Measurements from ENCODE around the gene LHX8.

LHX8 gene

GRCh38 chr1:75165264-75165663 is 31.1 kb downstream of the LHX8 start:
- ChIA-PET POLR2A (interaction anchor here (0.6 kb wide), 1 partner anchor 91 kb away, joined by 3 read pairs; no protein-coding TSS in a partner anchor), CTCF (no interaction called here)
- no peak for DNase-seq (ENCODE audit: extremely low spot score)
- no peak for TF ChIP-seq NFRKB (IDR thresholded peaks at IDR 0.05)
- no peak for TF ChIP-seq L3MBTL2 (conservative IDR thresholded peaks at IDR 0.05)
- TF ChIP-seq SUZ12 (IDR thresholded peaks at IDR 0.05): no peak
- no peak for TF ChIP-seq BHLHE40 (IDR thresholded peaks at IDR 0.05; ENCODE audit: borderline replicate concordance)

- no peak for DNase-seq (ENCODE audit: extremely low spot score)
- POLR2A ChIA-PET: no interaction called here
- no peak for TF ChIP-seq BHLHE40 (IDR thresholded peaks at IDR 0.05; ENCODE audit: borderline replicate concordance)
- no peak for TF ChIP-seq FOXM1 (IDR thresholded peaks at IDR 0.05; ENCODE audit: borderline replicate concordance)
- TF ChIP-seq LEF1 (IDR thresholded peaks at IDR 0.05; ENCODE audit: borderline replicate concordance): no peak
- no peak for TF ChIP-seq CTBP1 (IDR thresholded peaks at IDR 0.05; ENCODE audit: borderline replicate concordance)
- TF ChIP-seq NFRKB (IDR thresholded peaks at IDR 0.05): no peak
- no peak for TF ChIP-seq PKNOX1 (IDR thresholded peaks at IDR 0.05)
- no peak for TF ChIP-seq ELF4 (IDR thresholded peaks at IDR 0.05)
- CTCF ChIA-PET: no interaction called here
These were observed 32.6 kb downstream of the LHX8 start for GRCh38 chr1:75166821-75167220.

- TF ChIP-seq HDGF (IDR thresholded peaks at IDR 0.05; ENCODE audit: borderline replicate concordance) (no peak), SP1 (IDR thresholded peaks at IDR 0.05) (no peak), NFRKB (IDR thresholded peaks at IDR 0.05) (no peak), ELF4 (IDR thresholded peaks at IDR 0.05) (no peak), ARNT (IDR thresholded peaks at IDR 0.05) (no peak), FOXM1 (IDR thresholded peaks at IDR 0.05; ENCODE audit: borderline replicate concordance) (no peak), SUZ12 (IDR thresholded peaks at IDR 0.05) (no peak), FOXA1 (IDR thresholded peaks at IDR 0.05) (no peak), FOXK2 (IDR thresholded peaks at IDR 0.05) (no peak), ZNF384 (IDR thresholded peaks at IDR 0.05) (no peak), PKNOX1 (IDR thresholded peaks at IDR 0.05) (no peak), TARDBP (IDR thresholded peaks at IDR 0.05) (no peak), BHLHE40 (IDR thresholded peaks at IDR 0.05; ENCODE audit: borderline replicate concordance) (no peak), L3MBTL2 (conservative IDR thresholded peaks at IDR 0.05) (no peak)
- no peak for DNase-seq (ENCODE audit: extremely low spot score)
- POLR2A ChIA-PET: interaction anchor here (1.2 kb wide), 1 partner anchor 34 kb away, joined by 4 read pairs; no protein-coding TSS in a partner anchor
- CTCF ChIA-PET: no interaction called here
These were observed 35.8 kb downstream of the LHX8 start for GRCh38 chr1:75170011-75170410.

GRCh38 chr1:75170981-75171380 is 36.8 kb downstream of the LHX8 start:
- DNase-seq (ENCODE audit: extremely low spot score): no peak
- no peak for TF ChIP-seq LEF1 (IDR thresholded peaks at IDR 0.05; ENCODE audit: borderline replicate concordance)
- no peak for TF ChIP-seq TARDBP (IDR thresholded peaks at IDR 0.05)
- no peak for TF ChIP-seq FOXK2 (IDR thresholded peaks at IDR 0.05)
- no peak for TF ChIP-seq L3MBTL2 (conservative IDR thresholded peaks at IDR 0.05)
- no peak for TF ChIP-seq CTBP1 (IDR thresholded peaks at IDR 0.05; ENCODE audit: borderline replicate concordance)
- no peak for TF ChIP-seq SP1 (IDR thresholded peaks at IDR 0.05)
- no peak for TF ChIP-seq NFRKB (IDR thresholded peaks at IDR 0.05)
- no peak for TF ChIP-seq HDGF (IDR thresholded peaks at IDR 0.05; ENCODE audit: borderline replicate concordance)
- CTCF ChIA-PET: no interaction called here
- POLR2A ChIA-PET: interaction anchor here (1.2 kb wide), 1 partner anchor 35 kb away, joined by 4 read pairs; no protein-coding TSS in a partner anchor

GRCh38 chr1:75171876-75172275 is 37.7 kb downstream of the LHX8 start:
- TF ChIP-seq HDGF (IDR thresholded peaks at IDR 0.05; ENCODE audit: borderline replicate concordance): no peak
- no peak for TF ChIP-seq FOXA1 (IDR thresholded peaks at IDR 0.05)
- no peak for TF ChIP-seq PKNOX1 (IDR thresholded peaks at IDR 0.05)
- TF ChIP-seq FOXM1 (IDR thresholded peaks at IDR 0.05; ENCODE audit: borderline replicate concordance): no peak
- TF ChIP-seq SP1 (IDR thresholded peaks at IDR 0.05): no peak
- TF ChIP-seq L3MBTL2 (conservative IDR thresholded peaks at IDR 0.05): no peak
- no peak for TF ChIP-seq BHLHE40 (IDR thresholded peaks at IDR 0.05; ENCODE audit: borderline replicate concordance)
- TF ChIP-seq LEF1 (IDR thresholded peaks at IDR 0.05; ENCODE audit: borderline replicate concordance): no peak
- no peak for TF ChIP-seq TARDBP (IDR thresholded peaks at IDR 0.05)
- POLR2A ChIA-PET: no interaction called here
- CTCF ChIA-PET: no interaction called here
- no peak for DNase-seq (ENCODE audit: extremely low spot score)

GRCh38 chr1:75172556-75172955 is 38.4 kb downstream of the LHX8 start:
- no peak for TF ChIP-seq NFRKB (IDR thresholded peaks at IDR 0.05)
- no peak for TF ChIP-seq FOXK2 (IDR thresholded peaks at IDR 0.05)
- no peak for TF ChIP-seq SUZ12 (IDR thresholded peaks at IDR 0.05)
- no peak for TF ChIP-seq SP1 (IDR thresholded peaks at IDR 0.05)
- no peak for TF ChIP-seq HDGF (IDR thresholded peaks at IDR 0.05; ENCODE audit: borderline replicate concordance)
- no peak for TF ChIP-seq TARDBP (IDR thresholded peaks at IDR 0.05)
- no peak for TF ChIP-seq LEF1 (IDR thresholded peaks at IDR 0.05; ENCODE audit: borderline replicate concordance)
- TF ChIP-seq ELF4 (IDR thresholded peaks at IDR 0.05): no peak
- no peak for TF ChIP-seq ARNT (IDR thresholded peaks at IDR 0.05)
- no peak for TF ChIP-seq CTBP1 (IDR thresholded peaks at IDR 0.05; ENCODE audit: borderline replicate concordance)
- no peak for TF ChIP-seq L3MBTL2 (conservative IDR thresholded peaks at IDR 0.05)
- no peak for TF ChIP-seq PKNOX1 (IDR thresholded peaks at IDR 0.05)
- no peak for TF ChIP-seq BHLHE40 (IDR thresholded peaks at IDR 0.05; ENCODE audit: borderline replicate concordance)
- no peak for TF ChIP-seq FOXA1 (IDR thresholded peaks at IDR 0.05)
- TF ChIP-seq FOXM1 (IDR thresholded peaks at IDR 0.05; ENCODE audit: borderline replicate concordance): no peak
- TF ChIP-seq ZNF384 (IDR thresholded peaks at IDR 0.05): no peak
- ChIA-PET POLR2A (no interaction called here), CTCF (interaction anchor here (0.9 kb wide), 1 partner anchor 10 kb away, joined by 3 read pairs; no protein-coding TSS in a partner anchor)
- no peak for DNase-seq (ENCODE audit: extremely low spot score)
